ENCODE measurements around the gene MEGF11.

DNA sequence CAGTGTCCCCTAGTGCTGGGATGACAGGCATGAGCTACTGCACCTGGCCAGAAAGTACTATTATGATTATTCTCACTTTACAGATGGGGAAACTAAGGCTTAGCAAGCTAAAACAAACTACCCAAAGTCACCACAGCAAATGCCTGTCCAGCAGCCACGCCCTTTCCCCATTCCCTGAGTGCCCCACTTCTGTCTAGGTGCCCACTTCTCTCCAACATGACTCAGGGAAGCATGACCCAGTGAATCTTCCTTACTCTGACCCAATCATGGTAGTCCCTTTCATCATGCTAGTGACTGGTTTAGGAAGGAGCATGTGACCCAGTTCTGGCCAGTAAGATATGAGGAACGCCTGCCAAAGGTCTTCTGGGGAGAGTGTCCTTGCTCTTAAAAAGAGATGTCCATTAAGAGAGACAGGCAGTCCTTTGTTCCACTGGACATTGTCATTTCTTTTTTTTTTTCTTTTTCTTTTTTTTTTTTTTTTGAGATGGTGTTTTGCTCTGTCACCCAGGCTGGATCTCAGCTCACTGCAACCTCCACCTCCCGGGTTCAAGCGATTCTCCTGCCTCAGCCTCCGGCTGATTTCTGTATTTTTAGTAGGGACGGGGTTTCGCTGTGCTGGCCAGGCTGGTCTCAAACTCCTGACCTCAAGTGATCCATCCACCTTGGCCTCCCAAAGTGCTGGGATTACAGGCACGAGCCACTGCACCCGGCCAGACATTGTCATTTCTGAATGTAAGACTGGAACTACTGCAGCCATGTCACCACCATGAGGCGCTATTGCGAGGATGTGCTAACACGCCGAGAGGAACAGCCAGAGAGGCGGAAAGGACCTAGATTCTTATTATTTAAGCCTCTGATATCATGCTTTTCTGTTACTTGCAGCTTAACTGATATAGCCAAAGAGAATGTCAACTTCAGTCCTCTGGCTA is 19.8 kb downstream of the MEGF11 start:
- TF ChIP-seq ZNF274 (IDR thresholded peaks at IDR 0.05; ENCODE audit: low read depth, low read length), result no peak
- TF ChIP-seq SUZ12 (IDR thresholded peaks at IDR 0.05; ENCODE audit: extremely low read depth, insufficient read depth, insufficient read length), result no peak
- TF ChIP-seq YY1 (IDR thresholded peaks at IDR 0.05; ENCODE audit: insufficient read depth, insufficient read length), result no peak
